Left lung (tissue), 10 donors: Measurements from ENCODE around the gene R3HDM2. TPM values are rescaled to one million over a fixed set of nuclear protein-coding genes. Genes with fewer than 3 reads are reported as not detected.

Source experiments
- ATAC-seq: fragments of 200-7000 bp; cut with Tn5 transposase; one replicate; pipeline ENCODE4 v1.9.1; 2020; ENCODE audit warnings: moderate library complexity
- DNase-seq, 4 donors: peaks; one replicate each; pipeline ENCODE4 v3.0.0-alpha.2; 2013 to 2020
- H3K27ac ChIP-seq, 2 donors: fragments of 200-600 bp; sonication (generic) in 1 of 2; one replicate each; pipeline versions ENCODE4 v1.5.0 to v1.8.0; 2020 to 2021
- H3K27me3 ChIP-seq, 2 donors: fragments of 200-600 bp; sonication (generic) in 1 of 2; one replicate each; pipeline versions ENCODE4 v1.5.0 to v1.8.0; 2020 to 2021
- H3K36me3 ChIP-seq, 2 donors: fragments of 200-600 bp; sonication (generic) in 1 of 2; one replicate each; pipeline versions ENCODE4 v1.5.0 to v1.8.0; 2020 to 2021
- H3K4me1 ChIP-seq, 2 donors: fragments of 200-600 bp; one replicate each; pipeline ENCODE4 v1.8.0; 2021
- H3K4me3 ChIP-seq, 2 donors: fragments of 200-600 bp; sonication (generic) in 1 of 2; one replicate each; pipeline versions ENCODE4 v1.5.0 to v1.8.0; 2020 to 2021; ENCODE audit warnings: mild to moderate bottlenecking in 1 of 2
- H3K9me3 ChIP-seq, 2 donors: fragments of 200-600 bp; sonication (generic) in 1 of 2; one replicate each; pipeline versions ENCODE4 v1.5.0 to v1.8.0; 2020 to 2021
- CTCF ChIP-seq, 2 donors: fragments of 200-600 bp; sonication (generic) in 1 of 2; IDR thresholded peaks; one replicate each; pipeline versions ENCODE4 v1.5.0 to v1.8.0; 2021; ENCODE audit warnings: antibody characterized with exemption in 2 of 2
- intact Hi-C, 2 donors: fragments of 100-400 bp; cut with DNase I; formaldehyde crosslinking; loops; one replicate each; pipeline versions ENCODE4 v1.11.2 to v1.14.2; 2022
- polyA plus RNA-seq, 6 donors: library from polyadenylated mRNA; unstranded; fragments of 120-200 nt; gene quantifications; one replicate each; pipeline ENCODE4 v1.2.1, GENCODE V29; 2013; ENCODE audit not compliant: insufficient read length in 6 of 6
- total RNA-seq, 2 donors: library from RNA; stranded (reverse); fragmentation: NEBNext Ultra II Directional; extraction: Animal tissue kit (Norgen Biotek cat#: 25700); gene quantifications; one replicate each; pipeline ENCODE4 v1.2.1, GENCODE V29; 2021
- donor health status: DM: no; HTN: yes; CAD: no.
- donor health status: DM: no; HTN: no; CAD: no.

Gene R3HDM2
- total and polyA plus RNA-seq, 8 donors: 52.4 to 92.3 (median 79.8) TPM

- Histone ChIP-seq H3K36me3 (peaks cover 0 to 50% of the 10 kb centered on the region in 2 donors), H3K4me3 (no peak overlapping the region), H3K27me3 (no peaks in the 10 kb centered on the region), H3K27ac (no peak overlapping the region), H3K4me1 (no peaks in the 10 kb centered on the region), H3K9me3 (no peaks in the 10 kb centered on the region)
- TF ChIP-seq CTCF (IDR thresholded peaks at IDR 0.05): no peak
- no peak for DNase-seq
- ATAC-seq: no peak
- intact Hi-C loops: no loop called here
These were observed 35.7 kb downstream of the R3HDM2 start for GRCh38 chr12:57395121-57395520.

DNA sequence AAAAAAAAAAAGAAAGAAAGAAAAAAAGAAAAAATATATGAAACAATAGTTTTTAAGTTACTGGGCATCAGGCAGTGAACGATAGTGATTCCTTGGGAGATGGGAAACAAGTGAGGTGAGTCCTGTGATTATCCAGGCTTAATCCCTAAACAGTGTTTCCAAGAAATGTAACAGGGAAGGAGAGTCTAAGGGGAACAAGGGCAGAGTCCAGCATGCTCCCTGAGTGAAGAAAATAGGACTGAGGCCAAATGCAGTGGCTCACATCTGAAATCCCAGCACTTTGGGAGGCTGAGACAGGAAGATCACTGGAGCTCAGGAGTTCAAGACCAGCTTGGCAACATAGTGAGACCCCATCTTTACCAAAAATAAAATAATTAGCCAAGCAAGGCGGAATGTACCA, 40.7 kb downstream of the R3HDM2 start:
- H3K4me3 ChIP-seq: no peak overlapping the region
- intact Hi-C loops: no loop called here
- DNase-seq (no peak), ATAC-seq (no peak)
- H3K36me3 ChIP-seq: peaks cover 0 to 54% of the 10 kb centered on the region in 2 donors
- no peak overlapping the region for H3K27ac ChIP-seq
- no peak for TF ChIP-seq CTCF (IDR thresholded peaks at IDR 0.05)
- H3K9me3 ChIP-seq: no peaks in the 10 kb centered on the region
- no peaks in the 10 kb centered on the region for H3K4me1 ChIP-seq
- H3K27me3 ChIP-seq: no peaks in the 10 kb centered on the region

DNA sequence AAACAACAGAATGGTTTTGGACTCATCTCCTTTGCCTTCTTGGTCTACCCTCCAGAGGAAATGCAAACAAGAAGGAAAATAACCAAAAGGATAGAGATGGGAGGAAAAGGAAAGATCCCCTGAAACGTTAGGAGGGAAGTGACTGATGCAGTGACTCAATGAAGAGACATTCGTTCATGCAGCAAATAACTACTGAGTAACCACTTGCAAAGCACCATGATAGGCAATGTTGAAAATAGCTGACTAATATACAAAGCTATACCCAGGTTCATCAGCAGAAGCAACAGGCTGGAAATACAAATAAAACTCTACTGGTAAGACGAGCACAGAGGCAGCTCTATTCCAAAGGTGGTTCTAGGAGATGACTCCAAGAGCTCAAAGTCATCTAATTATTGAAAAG, 41.8 kb downstream of the R3HDM2 start:
- no peaks in the 10 kb centered on the region for H3K4me1 ChIP-seq
- no peak for DNase-seq
- no peaks in the 10 kb centered on the region for H3K27me3 ChIP-seq
- intact Hi-C loops: no loop called here
- H3K36me3 ChIP-seq: peaks cover 0 to 45% of the 10 kb centered on the region in 2 donors
- no peak overlapping the region for H3K27ac ChIP-seq
- no peaks in the 10 kb centered on the region for H3K9me3 ChIP-seq
- TF ChIP-seq CTCF (IDR thresholded peaks at IDR 0.05): no peak
- ATAC-seq: no peak
- H3K4me3 ChIP-seq: no peak overlapping the region

DNA sequence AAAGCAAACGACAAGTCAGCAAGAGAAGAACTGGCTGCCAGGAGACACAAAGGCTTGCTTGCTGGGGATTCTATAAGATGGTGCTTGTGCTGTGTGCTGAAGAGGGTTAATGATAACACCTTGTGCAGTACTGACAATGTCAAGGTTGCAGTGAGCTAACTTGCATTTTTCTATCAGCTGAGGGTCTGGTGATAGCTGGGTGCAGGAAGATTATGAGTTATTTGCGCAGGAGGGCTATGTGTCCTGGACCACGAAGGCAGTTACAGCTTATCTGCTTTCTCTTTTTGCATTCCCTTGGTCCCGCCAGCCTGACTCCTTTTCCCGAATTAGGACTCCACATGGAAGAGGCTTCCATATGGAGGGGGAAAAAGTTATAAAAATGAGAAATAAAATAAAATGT, 42.4 kb downstream of the R3HDM2 start:
- Histone ChIP-seq H3K4me3 (no peak overlapping the region), H3K4me1 (no peaks in the 10 kb centered on the region), H3K36me3 (peaks cover 0 to 42% of the 10 kb centered on the region in 2 donors), H3K27ac (no peak overlapping the region), H3K9me3 (no peaks in the 10 kb centered on the region), H3K27me3 (no peaks in the 10 kb centered on the region)
- TF ChIP-seq CTCF (IDR thresholded peaks at IDR 0.05): no peak
- ATAC-seq (no peak), DNase-seq (no peak)
- intact Hi-C loops: no loop called here

GRCh38 chr12:57386187-57386720, 44.6 kb downstream of the R3HDM2 start:
- no peak for TF ChIP-seq CTCF (IDR thresholded peaks at IDR 0.05)
- DNase-seq (no peak), ATAC-seq (no peak)
- H3K27ac ChIP-seq: no peak overlapping the region
- H3K4me3 ChIP-seq: no peak overlapping the region
- H3K4me1 ChIP-seq: no peaks in the 10 kb centered on the region
- no peaks in the 10 kb centered on the region for H3K27me3 ChIP-seq
- intact Hi-C loops: no loop called here
- H3K36me3 ChIP-seq: peaks cover 0 to 30% of the 10 kb centered on the region in 2 donors
- H3K9me3 ChIP-seq: no peaks in the 10 kb centered on the region
